IMR-90 (cell line): ENCODE measurements around the gene FRMD1. TPM values are rescaled to one million over a fixed set of nuclear protein-coding genes. Genes with fewer than 3 reads are reported as not detected.

Experiments
- ATAC-seq: fragments of 200-7000 bp; cut with Tn5 transposase; 2 replicates; pipeline ENCODE4 v1.9.1; 2020; ENCODE audit warnings: low read depth, mild to moderate bottlenecking, moderate library complexity
- BruUV-seq: library from RNA; stranded (reverse); fragments of 400-500 nt; replicated peaks from 2 replicates; lab custom pipeline; 2021; lab: Mats Ljungman, UMichigan
- CTCF ChIA-PET: fragments of 300-600 bp; formaldehyde crosslinking; extraction: SDS; loops from one replicate; lab custom pipeline; 2021; ENCODE audit warnings: antibody characterized with exemption; lab: Yijun Ruan, JAX
- POLR2A ChIA-PET: fragments of 300-600 bp; sonication (Branson Sonifier 250); formaldehyde crosslinking; loops from one replicate; lab custom pipeline; 2022; ENCODE audit warnings: antibody characterized with exemption; ENCODE audit not compliant: unreplicated experiment; lab: Charles Lee
- DNase-seq: peaks from one replicate; pipeline ENCODE4 v3.0.0; 2013
- H2AFZ ChIP-seq: replicated peaks from 2 replicates; pipeline ENCODE3; 2013; ENCODE audit warnings: low read length, mild to moderate bottlenecking; ENCODE audit not compliant: poor library complexity
- H2AK5ac ChIP-seq: 2 replicates; pipeline ENCODE4 v1.6.1; 2013; ENCODE audit warnings: low read depth, low read length, inconsistent platforms
- H2AK9ac ChIP-seq: replicated peaks from 2 replicates; pipeline ENCODE3; 2013; ENCODE audit warnings: mild to moderate bottlenecking, low read depth, low read length, moderate library complexity; ENCODE audit not compliant: poor library complexity
- H2BK120ac ChIP-seq: 2 replicates; pipeline ENCODE4 v1.6.1; 2013; ENCODE audit warnings: low read depth, low read length, inconsistent platforms
- H2BK15ac ChIP-seq: 3 replicates; pipeline ENCODE4 v1.6.1; 2013; ENCODE audit warnings: low read depth, low read length, inconsistent platforms
- H2BK20ac ChIP-seq: 2 replicates; pipeline ENCODE4 v1.6.1; 2013; ENCODE audit warnings: low read depth, mild to moderate bottlenecking, inconsistent platforms, low read length, moderate library complexity
- H2BK5ac ChIP-seq: 2 replicates; pipeline ENCODE4 v1.6.1; 2013; ENCODE audit warnings: mild to moderate bottlenecking, low read depth, low read length, inconsistent platforms; ENCODE audit not compliant: poor library complexity, severe bottlenecking
- H3K14ac ChIP-seq: replicated peaks from 2 replicates; pipeline ENCODE4 v1.6.1; 2013; ENCODE audit warnings: low read depth, low read length, inconsistent platforms
- H3K18ac ChIP-seq: 2 replicates; pipeline ENCODE4 v1.6.1; 2013; ENCODE audit warnings: low read depth, low read length, control low read depth
- H3K23ac ChIP-seq: 2 replicates; pipeline ENCODE4 v1.6.1; 2013; ENCODE audit warnings: low read depth, low read length, inconsistent platforms
- H3K27ac ChIP-seq: 2 replicates; pipeline ENCODE4 v1.5.1; 2013; ENCODE audit warnings: mild to moderate bottlenecking, control low read depth, low read length; ENCODE audit not compliant: insufficient read depth
- H3K27me3 ChIP-seq: 2 replicates; pipeline ENCODE4 v1.6.1; 2013; ENCODE audit warnings: low read length; ENCODE audit not compliant: control insufficient read depth, insufficient read depth
- H3K36me3 ChIP-seq: 2 replicates; pipeline ENCODE4 v1.6.1; 2013; ENCODE audit warnings: low read length, mixed read lengths; ENCODE audit not compliant: control insufficient read depth, insufficient read depth
- H3K4ac ChIP-seq: 2 replicates; pipeline ENCODE4 v1.6.1; 2013; ENCODE audit warnings: low read depth, low read length, inconsistent platforms
- H3K4me1 ChIP-seq: 2 replicates; pipeline ENCODE4 v1.6.1; 2013; ENCODE audit warnings: low read length, mixed read lengths; ENCODE audit not compliant: control insufficient read depth, insufficient read depth
- H3K4me2 ChIP-seq: 2 replicates; pipeline ENCODE4 v1.6.1; 2013; ENCODE audit warnings: low read depth, mild to moderate bottlenecking, control low read depth, low read length, moderate library complexity
- H3K4me3 ChIP-seq: 2 replicates; pipeline ENCODE4 v1.5.1; 2013; ENCODE audit warnings: low read depth, mild to moderate bottlenecking, control low read depth, low read length, moderate library complexity; ENCODE audit not compliant: insufficient read depth
- H3K56ac ChIP-seq: 2 replicates; pipeline ENCODE4 v1.6.1; 2013; ENCODE audit warnings: low read length, inconsistent platforms; ENCODE audit not compliant: insufficient read depth; ENCODE audit errors: extremely low read depth
- H3K79me1 ChIP-seq, 2 experiments: 2 replicates each; pipeline ENCODE4 v1.6.1; 2013; ENCODE audit warnings: low read length in 2 of 2, inconsistent platforms in 1 of 2, low read depth in 1 of 2
- H3K9ac ChIP-seq: 2 replicates; pipeline ENCODE4 v1.6.1; 2013; ENCODE audit warnings: low read depth, low read length, control low read depth
- H3K9me1 ChIP-seq: 2 replicates; pipeline ENCODE4 v1.6.1; 2013; ENCODE audit warnings: low read length, inconsistent platforms; ENCODE audit not compliant: insufficient read depth
- H3K9me3 ChIP-seq: 2 replicates; pipeline ENCODE4 v1.6.1; 2013; ENCODE audit warnings: low read length; ENCODE audit not compliant: control insufficient read depth, insufficient read depth
- H4K20me1 ChIP-seq: 2 replicates; pipeline ENCODE4 v1.6.1; 2013; ENCODE audit warnings: low read length, inconsistent platforms; ENCODE audit not compliant: insufficient read depth
- H4K5ac ChIP-seq: 2 replicates; pipeline ENCODE4 v1.6.1; 2013; ENCODE audit warnings: mild to moderate bottlenecking, low read depth, low read length, control low read depth
- H4K8ac ChIP-seq, 2 experiments: 2 replicates each; pipeline ENCODE4 v1.6.1; 2013; ENCODE audit warnings: low read depth in 2 of 2, low read length in 2 of 2, control low read depth in 1 of 2, inconsistent platforms in 1 of 2
- H4K91ac ChIP-seq: 2 replicates; pipeline ENCODE4 v1.6.1; 2013; ENCODE audit warnings: low read depth, low read length, inconsistent platforms; ENCODE audit not compliant: insufficient read depth
- BHLHE40 ChIP-seq: fragments of 150-350 bp; IDR thresholded peaks from 2 replicates; pipeline ENCODE4 v1.6.1; 2016; ENCODE audit warnings: mild to moderate bottlenecking, low read depth, low read length
- CEBPB ChIP-seq: IDR thresholded peaks from 2 replicates; pipeline ENCODE4 v1.6.1; 2012; ENCODE audit warnings: low read depth, low read length, improper control_type of control experiment
- CHD1 ChIP-seq: IDR thresholded peaks from 2 replicates; pipeline ENCODE4 v1.6.1; 2012; ENCODE audit warnings: low read depth, low read length, improper control_type of control experiment
- CTCF ChIP-seq: conservative IDR thresholded peaks from 2 replicates; pipeline ENCODE4 v1.5.1; 2012; ENCODE audit warnings: mild to moderate bottlenecking, low read depth, low read length, improper control_type of control experiment
- ELK1 ChIP-seq: fragments of 150-350 bp; IDR thresholded peaks from 2 replicates; pipeline ENCODE4 v1.6.1; 2016; ENCODE audit warnings: low read depth, mild to moderate bottlenecking, low read length, moderate library complexity, borderline replicate concordance
- FOS ChIP-seq: fragments of 150-350 bp; IDR thresholded peaks from 2 replicates; pipeline ENCODE4 v1.6.1; 2016; ENCODE audit warnings: low read depth, low read length
- MAFK ChIP-seq: IDR thresholded peaks from 2 replicates; pipeline ENCODE4 v1.6.1; 2012; ENCODE audit warnings: low read depth, low read length, improper control_type of control experiment
- MAZ ChIP-seq: IDR thresholded peaks from 2 replicates; pipeline ENCODE4 v1.6.1; 2012; ENCODE audit warnings: low read depth, mild to moderate bottlenecking, low read length, improper control_type of control experiment, moderate library complexity, borderline replicate concordance
- MXI1 ChIP-seq: IDR thresholded peaks from 2 replicates; pipeline ENCODE4 v1.6.1; 2012; ENCODE audit warnings: low read depth, mild to moderate bottlenecking, low read length, moderate library complexity, borderline replicate concordance
- POLR2A ChIP-seq: IDR thresholded peaks from 2 replicates; pipeline ENCODE4 v1.6.1; 2012; ENCODE audit warnings: mild to moderate bottlenecking, low read depth, low read length
- RAD21 ChIP-seq: IDR thresholded peaks from 2 replicates; pipeline ENCODE4 v1.6.1; 2012; ENCODE audit warnings: low read length, improper control_type of control experiment
- RCOR1 ChIP-seq: IDR thresholded peaks from 2 replicates; pipeline ENCODE4 v1.6.1; 2012; ENCODE audit warnings: mild to moderate bottlenecking, low read length, improper control_type of control experiment; ENCODE audit not compliant: insufficient replicate concordance
- RFX5 ChIP-seq: IDR thresholded peaks from 2 replicates; pipeline ENCODE4 v1.8.0; 2012; ENCODE audit warnings: low read depth, mild to moderate bottlenecking, low read length, moderate library complexity
- SMC3 ChIP-seq: fragments of 150-350 bp; IDR thresholded peaks from 2 replicates; pipeline ENCODE4 v1.6.1; 2016; ENCODE audit warnings: low read depth, mild to moderate bottlenecking, antibody characterized with exemption, low read length, moderate library complexity
- WGBS, 2 experiments: methylation state at CpG; one replicate each; pipeline versions ENCODE4 v1.1.5 to v1.1.7; 2013; ENCODE audit warnings: missing lambda C conversion rate in 2 of 2; ENCODE audit not compliant: insufficient read length in 1 of 2; ENCODE audit errors: extremely low coverage in 2 of 2; 5-methylcytosine and 5-hydroxymethylcytosine counted together
- dilution Hi-C: fragments of 300-500 bp; cut with HindIII; formaldehyde crosslinking; loops from one replicate; pipeline ENCODE4 v1.14.3; 2018; ENCODE audit warnings: low sequenced_read_pairs; ENCODE audit not compliant: unreplicated experiment
- in situ Hi-C: fragments of 300-500 bp; cut with MboI; formaldehyde crosslinking; loops from 3 replicates; pipeline ENCODE4 v1.14.3; 2019; ENCODE audit warnings: low sequenced_read_pairs, inconsistent platforms, mixed read lengths
- intact Hi-C: fragments of 100-400 bp; cut with micrococcal nuclease; formaldehyde crosslinking; loops from 2 replicates; pipeline ENCODE4 v1.10.0; 2022
- polyA plus RNA-seq, 3 experiments: library from polyadenylated mRNA; depleted of rRNA; stranded (reverse); fragments of >200 nt; gene quantifications; 2 replicates each; pipeline ENCODE4 v1.2.3, GENCODE V29; 2012; ENCODE audit warnings: low replicate concordance in 1 of 3
- total RNA-seq: library from RNA; depleted of rRNA; stranded (reverse); fragments of >200 nt; gene quantifications from 2 replicates; pipeline ENCODE4 v1.2.3, GENCODE V29; 2012
- TF ChIP-seq, protein P1 (sequence below): fragments of 150-350 bp; IDR thresholded peaks from 2 replicates; pipeline ENCODE4 v1.6.1; 2017; ENCODE audit warnings: mild to moderate bottlenecking, antibody characterized with exemption, low read length, low read depth

FRMD1 gene
- total and polyA plus RNA-seq, 2 of the 4 experiments (the other 2 are of a cell fraction) = not detected

- H2BK5ac ChIP-seq = no peak overlapping the region
- H3K56ac ChIP-seq = no peak overlapping the region
- intact Hi-C loops = no loop called here
- in situ Hi-C loops = no loop called here
- no peak overlapping the region for H3K9ac ChIP-seq
- DNase-seq (no peak), ATAC-seq (no peak)
- H4K20me1 ChIP-seq = no peaks in the 10 kb centered on the region
- H3K27ac ChIP-seq = no peak overlapping the region
- BruUV-seq = no TSS peak
- H3K36me3 ChIP-seq = no peaks in the 10 kb centered on the region
- no peak overlapping the region for H3K4ac ChIP-seq
- peak overlapping the region; percentile 14 for H2AK9ac ChIP-seq
- H3K23ac ChIP-seq = no peak overlapping the region
- no peak overlapping the region for H2AFZ ChIP-seq
- H3K27me3 ChIP-seq = peaks cover 17% of the 10 kb centered on the region
- H3K4me3 ChIP-seq = no peak overlapping the region
- WGBS, 2 experiments = 66% methylated on average over 6 of the region's 13 CpGs; no CpG with 5 or more reads in 1 of the 2 experiments
- no peak overlapping the region for H2BK15ac ChIP-seq
- dilution Hi-C loops = no loop called here
- CTCF ChIA-PET = no interaction called here
- no peak overlapping the region for H4K8ac ChIP-seq
- no peak overlapping the region for H3K4me2 ChIP-seq
- no peaks in the 10 kb centered on the region for H3K9me1 ChIP-seq
- H3K18ac ChIP-seq = no peak overlapping the region
- H3K14ac ChIP-seq = no peak overlapping the region
- H4K91ac ChIP-seq = no peak overlapping the region
- H3K79me1 ChIP-seq = no peaks in the 10 kb centered on the region
- H3K9me3 ChIP-seq = no peaks in the 10 kb centered on the region
- no peak overlapping the region for H2BK20ac ChIP-seq
- no peak overlapping the region for H2AK5ac ChIP-seq
- POLR2A ChIA-PET = no interaction called here
- H3K4me1 ChIP-seq = peaks cover 1% of the 10 kb centered on the region; the same call in 1 of the 2 replicates
- H2BK120ac ChIP-seq = no peak overlapping the region
- H4K5ac ChIP-seq = no peak overlapping the region
- TF ChIP-seq MAZ (no peak), RFX5 (no peak), MAFK (no peak), RAD21 (no peak), FOS (no peak), CTCF (no peak), BHLHE40 (no peak), RCOR1 (no peak), CEBPB (no peak), CHD1 (no peak), POLR2A (no peak), ELK1 (no peak), SMC3 (no peak), MXI1 (no peak)
- TF ChIP-seq, protein P1, sequence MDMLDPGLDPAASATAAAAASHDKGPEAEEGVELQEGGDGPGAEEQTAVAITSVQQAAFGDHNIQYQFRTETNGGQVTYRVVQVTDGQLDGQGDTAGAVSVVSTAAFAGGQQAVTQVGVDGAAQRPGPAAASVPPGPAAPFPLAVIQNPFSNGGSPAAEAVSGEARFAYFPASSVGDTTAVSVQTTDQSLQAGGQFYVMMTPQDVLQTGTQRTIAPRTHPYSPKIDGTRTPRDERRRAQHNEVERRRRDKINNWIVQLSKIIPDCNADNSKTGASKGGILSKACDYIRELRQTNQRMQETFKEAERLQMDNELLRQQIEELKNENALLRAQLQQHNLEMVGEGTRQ = no peak
Measured at GRCh38 chr6:168073937-168074730, 4.9 kb downstream of the FRMD1 start.
